Kidney glomerular epithelial cell (primary cell): Measurements from ENCODE around the gene FAM240B.

ENCODE experiments used
- DNase-seq: peaks from one replicate; lab custom pipeline; 2025; lab: John Stamatoyannopoulos, UW

FAM240B gene

GRCh38 chr9:38720083-38720745 is at the start of gene FAM240B:
FAM240B (minus strand) TSS chr9:38720133; CDS start chr9:38703999, 16,134 bp downstream.
- DNase-seq = peak; percentile 30

- DNase-seq = no peak
Observed at GRCh38 chr9:38768351-38768761, 48.4 kb upstream of the FAM240B start.

DNA sequence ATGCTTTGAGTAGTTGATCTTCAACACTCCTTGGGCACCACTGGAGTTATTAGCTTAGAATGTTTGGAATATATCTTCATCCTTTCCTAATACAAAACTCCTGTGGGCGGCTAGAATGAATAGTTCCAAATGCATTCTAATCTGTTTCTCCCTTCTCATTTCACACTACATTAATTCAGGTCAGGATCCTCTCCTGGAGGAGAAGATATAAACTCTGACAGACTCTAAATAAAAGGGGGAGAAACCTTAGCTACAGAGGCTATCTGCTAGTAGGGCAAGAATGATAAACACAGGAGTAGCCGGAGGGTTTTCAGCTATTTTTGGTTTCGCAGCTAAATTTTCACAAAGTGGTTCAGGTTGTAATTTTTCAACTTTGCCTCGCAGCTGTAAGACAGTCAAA is 45.2 kb upstream of the FAM240B start:
- DNase-seq = peak; percentile 8

DNA sequence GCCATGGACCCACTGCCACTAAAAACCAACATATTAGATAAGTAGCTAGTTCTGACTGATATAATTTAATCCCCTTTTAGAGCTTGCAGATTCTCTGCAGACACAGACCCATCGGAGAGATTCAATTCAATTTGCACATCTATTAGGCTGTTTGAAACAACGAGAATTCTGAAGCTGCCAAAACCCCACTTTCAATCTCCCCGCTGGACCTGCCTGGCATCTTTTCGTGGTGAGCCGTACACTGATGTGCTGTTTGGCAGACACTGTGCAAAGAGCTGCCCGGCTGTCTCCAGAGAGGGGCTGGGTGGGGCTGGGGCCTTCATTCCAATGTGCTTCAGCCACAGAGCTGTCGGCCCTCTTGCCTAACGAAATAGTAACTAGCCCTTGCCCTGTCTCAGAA is 42.1 kb upstream of the FAM240B start:
- DNase-seq = no peak

DNA sequence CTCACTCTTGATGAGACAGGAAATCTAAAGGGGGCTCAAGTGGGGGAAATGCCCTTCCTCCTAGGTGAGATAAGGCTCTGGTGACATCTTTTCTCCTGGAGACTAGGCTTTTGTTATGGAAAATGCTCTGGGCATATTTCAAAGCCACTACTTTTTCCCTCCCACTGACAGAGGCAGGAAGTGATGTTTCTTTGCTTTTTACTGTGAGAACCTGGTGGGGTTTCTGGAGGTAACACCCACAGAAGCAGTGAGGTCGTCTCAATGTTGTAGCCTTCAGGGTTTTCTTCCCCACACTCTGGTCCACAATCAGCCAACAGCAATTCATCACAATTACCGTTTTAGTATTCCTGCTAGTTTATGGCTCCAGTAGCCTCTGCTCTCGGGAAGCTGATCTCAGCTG is 41.4 kb upstream of the FAM240B start:
- DNase-seq = no peak

- DNase-seq = no peak
Observed at GRCh38 chr9:38756702-38757101, 36.8 kb upstream of the FAM240B start.

DNA sequence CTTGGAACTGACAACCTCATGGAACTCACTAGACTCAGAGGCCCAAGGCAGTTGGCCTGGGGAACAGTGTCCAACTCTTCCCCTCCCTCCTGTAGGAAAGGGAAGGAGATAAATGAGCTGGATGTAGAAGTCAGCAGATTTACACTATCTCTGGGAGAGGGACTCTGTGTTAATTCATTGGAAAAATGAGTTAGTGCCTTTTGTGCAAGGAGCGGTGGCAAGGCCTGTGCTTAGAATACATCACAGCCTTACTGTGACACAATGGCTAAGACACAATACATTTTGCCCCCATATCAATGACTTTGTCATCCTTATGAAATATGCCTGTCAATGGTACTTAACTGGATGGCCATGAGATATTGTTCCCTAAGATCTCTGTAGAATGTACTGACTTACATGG is 28.0 kb upstream of the FAM240B start:
- DNase-seq = no peak

- DNase-seq = no peak
Observed at GRCh38 chr9:38747067-38747466, 27.1 kb upstream of the FAM240B start.

DNA sequence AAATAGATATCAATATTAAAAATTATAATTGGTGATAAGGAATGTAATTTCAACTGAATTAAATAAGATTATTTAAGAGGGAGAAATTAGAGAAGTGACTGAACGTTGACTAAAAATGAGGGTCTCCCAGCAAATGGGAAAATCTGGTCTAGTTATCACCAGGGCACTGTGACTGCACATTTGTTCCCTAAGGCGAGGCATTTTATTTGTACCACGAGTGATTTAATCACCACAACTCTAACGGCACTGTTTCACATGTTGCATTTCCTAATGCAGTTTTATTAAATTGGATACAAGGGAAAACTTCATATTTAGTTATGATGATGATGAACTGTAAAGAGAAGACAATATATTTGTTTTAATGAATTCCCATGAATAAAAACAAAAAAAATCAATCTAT is 26.4 kb upstream of the FAM240B start:
- no peak for DNase-seq

DNA sequence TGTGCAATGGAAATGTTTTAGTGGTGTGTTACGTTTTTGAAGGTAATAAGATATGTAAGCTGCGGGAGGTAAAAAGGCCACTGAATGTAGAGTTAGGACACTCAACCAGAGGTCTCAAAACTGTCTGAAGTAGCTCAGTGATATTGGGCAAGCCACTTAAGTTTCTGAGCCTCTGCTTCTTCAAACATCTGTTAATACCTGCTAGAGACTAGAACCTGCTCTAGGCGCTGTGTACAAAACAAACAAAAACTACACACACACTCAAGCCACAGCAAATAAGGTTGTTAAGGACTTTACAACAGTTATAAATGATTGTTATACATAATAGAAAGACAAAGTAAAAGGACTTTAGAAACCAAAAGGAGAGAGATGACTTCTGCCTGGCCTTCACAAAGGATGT is 24.6 kb upstream of the FAM240B start:
- DNase-seq = no peak

- DNase-seq = no peak
Observed at GRCh38 chr9:38737246-38737645, 17.3 kb upstream of the FAM240B start.

DNA sequence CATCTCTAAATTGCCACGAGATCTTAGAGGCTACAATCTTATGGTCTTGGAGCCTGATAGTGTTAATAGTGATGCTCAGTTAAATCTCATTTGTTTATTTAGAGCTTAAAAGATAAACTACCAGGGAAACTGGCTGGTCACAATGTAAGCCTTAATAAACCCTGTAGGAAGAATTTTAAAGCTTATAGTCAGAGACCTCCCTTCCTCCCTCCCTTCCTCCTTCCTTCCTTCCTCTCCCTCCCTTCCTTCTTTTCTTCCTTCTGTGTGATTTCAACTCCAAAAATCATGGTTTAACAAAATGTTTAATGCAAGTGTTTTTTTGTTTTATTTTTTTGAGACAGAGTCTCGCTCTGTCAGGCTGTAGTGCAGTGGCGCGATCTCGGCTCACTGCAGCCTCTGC is 14.9 kb upstream of the FAM240B start:
- no peak for DNase-seq

DNA sequence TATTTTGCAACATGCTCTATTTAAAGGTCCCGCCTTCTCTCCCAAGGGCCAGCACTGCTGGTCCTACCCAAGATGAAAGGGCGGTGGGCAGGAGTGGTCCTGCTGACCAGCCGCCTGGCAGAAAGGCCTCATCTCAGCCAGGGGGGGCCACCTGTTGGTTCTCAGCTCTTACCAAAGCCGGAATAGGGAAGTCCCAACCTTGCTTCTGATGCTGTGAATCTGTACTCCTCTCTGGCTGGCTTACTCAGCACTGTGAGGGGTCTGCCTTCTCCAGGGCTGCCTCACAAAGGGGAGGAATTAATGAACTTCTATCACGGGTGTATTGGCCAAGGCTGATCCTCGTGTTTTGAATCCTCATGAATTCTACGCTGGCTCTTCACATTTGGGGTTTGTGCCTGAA is 13.6 kb upstream of the FAM240B start:
- no peak for DNase-seq

- no peak for DNase-seq
Observed at GRCh38 chr9:38732885-38733284, 13.0 kb upstream of the FAM240B start.

DNA sequence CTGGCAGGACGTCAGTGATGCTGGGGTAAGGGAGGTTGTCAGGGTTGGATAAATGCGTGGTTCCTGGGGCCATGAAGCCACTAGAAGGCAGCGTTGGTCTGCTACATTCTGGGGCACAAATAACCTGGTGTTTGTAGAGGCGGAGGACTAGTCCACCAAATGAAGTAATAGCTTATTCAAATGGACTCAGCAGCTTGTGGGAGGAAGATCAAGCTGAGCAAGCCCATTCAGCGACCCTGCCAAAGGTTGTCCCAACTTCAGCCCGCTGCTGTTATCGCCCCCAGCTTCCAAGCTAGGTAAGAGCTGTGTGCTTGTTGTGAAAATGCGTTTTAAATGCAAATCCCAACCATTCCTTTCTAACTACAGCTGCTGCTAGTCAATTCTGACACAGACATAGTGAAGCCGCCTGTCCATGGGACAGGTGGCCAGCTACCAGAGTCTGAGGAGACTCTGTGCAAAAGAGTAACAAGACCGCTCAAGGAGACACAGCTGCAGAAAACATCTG is 7.6 kb upstream of the FAM240B start:
- DNase-seq = no peak

DNA sequence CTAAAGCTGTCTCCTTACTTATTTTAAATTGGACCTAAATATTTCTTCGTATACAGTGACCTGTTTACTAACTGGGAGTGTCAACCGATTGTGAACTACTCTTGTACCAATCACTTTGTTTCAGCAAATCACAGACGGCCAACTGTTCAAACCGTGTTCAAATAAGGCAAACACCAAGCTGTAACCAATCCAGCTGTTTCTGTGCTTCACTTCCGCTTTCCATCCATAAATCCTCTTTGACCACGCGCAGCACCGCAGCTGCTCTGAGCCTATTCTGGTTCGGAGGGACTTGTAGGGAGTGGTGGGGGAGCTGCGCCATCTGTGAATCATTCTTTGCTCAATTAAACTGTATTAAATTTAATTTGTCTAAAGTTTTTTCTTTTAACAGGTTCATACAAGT is 4.8 kb upstream of the FAM240B start:
- no peak for DNase-seq

DNA sequence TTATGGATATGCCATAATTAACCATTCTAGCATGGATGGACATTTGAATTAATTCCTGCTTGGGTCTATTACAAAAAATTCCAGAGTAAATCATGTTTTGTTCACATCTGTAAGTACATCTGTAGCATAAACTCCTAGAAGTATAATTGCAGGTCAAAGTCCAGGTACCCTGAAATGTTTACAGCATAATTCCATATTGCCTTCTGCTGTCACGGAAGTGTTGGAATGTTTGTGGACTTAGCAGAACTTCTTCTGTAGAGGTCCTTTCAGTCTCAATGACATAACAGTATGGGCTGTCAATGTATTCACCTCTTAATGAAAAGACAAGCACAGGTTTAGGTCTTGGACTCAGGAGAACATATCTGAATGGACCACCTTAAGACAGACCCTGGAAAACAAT is 1.8 kb downstream of the FAM240B start:
- no peak for DNase-seq

DNA sequence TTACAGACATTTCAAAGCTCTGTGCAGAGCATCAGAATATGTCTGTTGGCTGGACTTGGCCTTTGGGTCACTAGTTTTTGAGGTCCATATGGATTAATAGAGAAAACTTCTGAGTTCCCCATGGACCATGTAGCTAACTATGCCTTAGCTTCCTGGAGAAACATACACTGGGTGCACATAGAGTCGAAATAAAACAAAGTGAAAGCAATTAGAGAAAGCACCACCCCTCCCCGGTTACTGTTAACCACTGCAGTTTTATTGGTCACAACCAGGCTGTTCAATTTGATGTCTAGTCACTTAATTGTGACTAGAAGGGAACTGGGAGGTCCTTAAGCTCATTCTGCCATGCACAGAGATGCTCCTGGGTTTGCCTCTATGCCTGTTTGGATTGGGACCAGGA is 4.2 kb downstream of the FAM240B start:
- no peak for DNase-seq

DNA sequence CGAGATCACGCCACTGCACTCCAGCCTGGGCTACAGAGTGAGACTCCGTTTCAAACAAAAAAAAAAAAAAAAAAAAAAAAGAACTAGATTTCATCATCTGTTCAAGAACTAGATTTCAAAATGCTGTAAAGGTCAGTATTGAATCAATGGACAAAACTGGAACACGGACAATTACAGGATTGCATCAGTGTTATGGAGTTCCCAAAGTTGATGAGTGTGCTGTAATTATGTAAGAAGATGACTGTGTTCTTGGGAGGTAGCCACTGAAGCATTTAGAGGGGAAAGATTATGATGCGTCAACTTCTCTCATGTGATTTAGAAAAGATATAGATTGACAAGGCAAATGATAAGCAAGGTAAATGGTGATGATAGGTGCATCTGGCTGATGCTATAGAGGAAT is 6.5 kb downstream of the FAM240B start:
- peak; percentile 71 for DNase-seq

DNA sequence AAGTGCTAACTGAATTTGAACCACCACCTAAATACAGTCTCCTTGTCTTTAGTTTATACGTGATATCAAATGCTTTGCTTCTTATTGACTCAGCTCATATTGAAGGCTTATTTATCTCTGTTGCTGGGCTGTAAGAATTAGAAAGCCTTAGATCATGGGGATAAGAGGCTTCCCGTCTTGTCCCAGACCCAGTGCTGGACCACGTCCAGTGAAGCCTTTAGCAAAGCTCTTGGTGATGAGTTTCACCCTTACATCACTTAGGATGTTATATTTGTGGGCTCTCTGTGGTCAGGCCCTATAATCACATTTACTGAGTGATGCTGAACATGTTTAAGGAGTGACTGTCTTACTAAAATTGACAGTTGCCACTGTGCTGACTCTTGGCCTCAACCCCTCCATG is 11.2 kb downstream of the FAM240B start:
- DNase-seq = no peak

DNA sequence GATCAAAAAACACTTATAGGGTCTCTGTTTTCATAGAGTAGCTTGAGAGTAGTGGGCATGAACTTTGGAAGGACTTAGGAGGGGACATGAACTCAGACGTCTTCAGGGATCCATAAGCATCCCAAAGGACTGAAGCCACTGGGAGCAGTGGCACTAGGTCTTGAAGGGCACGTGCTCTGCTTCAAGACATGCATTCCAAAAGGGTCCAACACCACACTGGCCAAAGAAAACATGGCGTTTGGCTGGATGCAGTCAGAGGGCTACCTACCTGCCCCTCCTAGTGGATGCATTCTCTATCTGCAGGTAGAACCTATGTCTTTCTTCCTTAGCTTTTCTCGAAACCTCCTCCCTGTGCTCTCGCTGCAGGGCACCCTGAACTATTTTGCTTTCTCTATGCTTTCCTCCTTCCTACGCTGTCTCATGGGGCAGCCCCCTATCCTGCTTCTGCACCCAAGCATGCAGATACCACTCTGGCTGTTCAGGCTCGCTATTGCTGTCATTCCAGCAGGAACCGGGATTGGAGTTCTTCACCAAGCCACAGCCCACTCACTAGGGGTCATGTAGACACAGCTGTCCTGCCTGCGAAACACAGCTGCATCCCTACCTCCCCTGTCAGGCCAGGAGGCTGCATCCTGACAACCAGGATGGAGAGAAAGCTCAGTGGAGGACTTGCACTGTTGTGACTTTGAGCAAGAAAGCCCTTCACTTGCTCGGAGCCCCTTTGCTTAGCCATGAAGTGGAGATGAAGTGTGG is 11.9 kb downstream of the FAM240B start:
- no peak for DNase-seq

DNA sequence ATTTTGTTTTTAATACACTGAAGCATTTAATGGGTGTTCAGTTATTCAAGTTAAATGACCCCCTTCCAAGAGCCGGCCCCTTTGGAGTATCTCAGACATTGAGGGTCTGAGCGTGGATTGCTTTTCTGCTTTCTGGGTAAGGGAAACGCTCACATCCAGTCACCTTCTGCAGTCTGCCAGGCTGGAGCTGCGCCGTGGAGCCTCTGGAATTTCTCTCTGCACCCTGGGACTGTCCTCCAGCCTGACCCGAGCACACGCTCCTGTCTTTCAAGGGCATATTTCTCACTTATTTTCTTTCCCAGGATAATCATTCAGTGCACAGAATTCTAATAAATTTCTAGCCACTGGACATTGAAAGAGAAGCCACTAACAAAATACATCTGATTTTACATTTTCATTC is 13.4 kb downstream of the FAM240B start:
- no peak for DNase-seq

DNA sequence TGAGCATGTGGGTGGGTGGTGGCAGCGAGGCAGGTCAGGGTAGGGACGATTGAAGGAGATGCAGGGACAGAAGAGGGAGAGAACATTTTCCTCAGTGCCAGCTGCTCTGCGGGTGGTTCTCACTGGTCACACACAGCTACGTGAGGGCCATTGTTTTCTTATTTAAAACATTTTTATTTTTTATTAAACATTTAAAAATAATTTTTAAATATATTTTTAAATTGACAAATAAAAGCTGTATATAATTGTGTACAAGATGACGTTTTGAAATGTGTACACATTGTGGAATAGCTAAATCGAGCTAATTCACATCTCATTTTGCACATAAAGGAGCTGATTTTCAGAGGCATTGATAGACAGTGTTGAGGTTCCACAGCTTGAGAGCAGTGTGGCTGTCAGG is 14.0 kb downstream of the FAM240B start:
- no peak for DNase-seq

DNA sequence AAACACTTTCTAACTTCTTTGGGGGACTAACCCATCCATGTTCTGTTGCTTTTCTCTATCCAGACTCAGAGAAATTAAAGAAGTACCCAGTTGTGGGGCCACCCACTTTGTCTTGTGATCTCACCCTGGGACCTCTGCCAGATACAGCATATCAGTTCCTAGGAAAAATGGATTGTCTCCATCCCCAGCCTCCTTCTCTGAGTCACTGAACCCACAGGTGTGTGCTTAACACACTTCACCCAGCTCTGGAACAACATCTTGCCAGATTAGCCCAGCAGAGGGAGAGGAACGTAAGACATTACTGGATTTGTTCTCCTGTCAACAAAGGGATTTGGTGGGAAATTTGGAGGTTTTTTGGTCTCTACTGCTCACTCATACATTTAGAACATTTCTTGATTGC is 19.2 kb downstream of the FAM240B start:
- DNase-seq = peak; percentile 65
